ENCODE results near the gene WWTR1.
A peak's percentile ranks its signal among the peaks of the same experiment; 100 is the strongest.

WWTR1 gene

DNA sequence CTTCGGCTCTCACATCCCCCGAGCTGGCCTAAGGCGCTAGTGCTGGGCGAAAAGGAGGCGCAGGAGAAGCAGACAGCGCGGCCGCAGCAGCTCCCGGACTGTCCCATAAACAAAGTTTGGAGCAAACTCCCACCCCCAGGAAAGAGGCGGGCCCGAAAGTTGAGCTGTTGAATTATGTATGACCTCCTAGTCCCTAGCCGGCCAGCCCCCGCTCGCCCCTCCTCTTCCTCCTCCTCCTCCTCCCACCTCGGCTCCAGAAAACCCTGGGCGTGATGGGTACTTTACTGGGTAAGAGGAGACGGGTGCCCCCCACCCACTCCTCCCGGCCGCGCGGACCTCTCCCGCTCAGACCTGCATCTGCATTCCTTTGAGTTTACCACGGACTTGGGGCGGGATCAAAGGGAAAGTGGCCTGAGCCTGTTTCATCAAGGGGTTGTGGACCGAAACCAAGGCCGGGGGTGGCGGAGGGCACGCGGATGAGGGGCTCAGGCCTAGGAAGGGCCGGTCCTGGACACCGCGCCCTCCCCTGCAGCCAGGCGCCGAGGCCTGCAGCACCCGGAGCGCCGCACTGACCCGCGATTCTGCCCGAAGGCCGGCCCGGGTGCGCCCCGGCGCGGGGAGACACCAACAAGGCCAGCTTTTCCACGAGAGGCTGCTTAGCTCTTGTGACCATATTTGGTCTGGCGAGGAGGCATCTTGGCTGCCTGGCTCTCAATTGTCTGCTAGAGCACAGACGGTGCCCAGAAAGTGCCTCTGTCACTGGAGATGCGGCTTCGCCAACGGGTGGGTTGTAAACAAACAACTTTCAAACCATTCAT is at the start of gene WWTR1:
Gene WWTR1 (minus strand): TSS at position 100 of the 818 bp plus-strand sequence. CDS start 719 bp downstream, outside the sequence.
- H3K9me3 ChIP-seq (ENCODE audit: low read length): no peaks in the 10 kb centered on the region
- H2AFZ ChIP-seq (ENCODE audit: low read depth, low read length): peak within 1 kb of the TSS; percentile 86
- H3K4me3 ChIP-seq (ENCODE audit: low read length): peak within 1 kb of the TSS; percentile 73
- H3K27me3 ChIP-seq (ENCODE audit: insufficient read depth, low read length): no peaks in the 10 kb centered on the region
- peaks cover 32% of the 10 kb centered on the region for H3K4me1 ChIP-seq (ENCODE audit: insufficient read depth, low read length)
- H3K36me3 ChIP-seq (ENCODE audit: insufficient read depth, low read length): peaks cover 7% of the 10 kb centered on the region

DNA sequence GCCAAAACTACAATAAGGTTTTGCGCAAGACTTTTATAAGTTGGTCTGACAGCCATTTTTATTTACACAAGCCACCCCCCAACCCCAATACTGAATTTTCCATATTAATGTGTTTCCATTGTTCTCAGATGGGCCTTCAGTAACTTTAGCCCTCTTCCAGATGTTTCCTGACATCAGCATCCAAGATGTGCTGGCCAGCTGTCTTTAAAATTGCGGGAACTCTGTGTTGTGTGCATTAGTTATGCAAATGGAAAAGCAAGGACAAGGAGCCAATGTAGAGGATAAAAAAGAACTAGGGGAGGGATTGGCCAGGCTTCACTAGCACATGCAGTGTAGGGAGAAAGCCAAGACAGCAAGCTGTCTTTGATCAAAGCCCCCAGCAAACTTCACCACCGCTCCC is 49.1 kb upstream of the WWTR1 start:
- no peaks in the 10 kb centered on the region for H3K27me3 ChIP-seq (ENCODE audit: insufficient read depth, low read length)
- peaks cover 5% of the 10 kb centered on the region for H3K4me1 ChIP-seq (ENCODE audit: insufficient read depth, low read length)
- peak overlapping the region; percentile 23 for H2AFZ ChIP-seq (ENCODE audit: low read depth, low read length)
- H3K4me3 ChIP-seq (ENCODE audit: low read length): no peak overlapping the region
- no peaks in the 10 kb centered on the region for H3K9me3 ChIP-seq (ENCODE audit: low read length)
- no peaks in the 10 kb centered on the region for H3K36me3 ChIP-seq (ENCODE audit: insufficient read depth, low read length)

DNA sequence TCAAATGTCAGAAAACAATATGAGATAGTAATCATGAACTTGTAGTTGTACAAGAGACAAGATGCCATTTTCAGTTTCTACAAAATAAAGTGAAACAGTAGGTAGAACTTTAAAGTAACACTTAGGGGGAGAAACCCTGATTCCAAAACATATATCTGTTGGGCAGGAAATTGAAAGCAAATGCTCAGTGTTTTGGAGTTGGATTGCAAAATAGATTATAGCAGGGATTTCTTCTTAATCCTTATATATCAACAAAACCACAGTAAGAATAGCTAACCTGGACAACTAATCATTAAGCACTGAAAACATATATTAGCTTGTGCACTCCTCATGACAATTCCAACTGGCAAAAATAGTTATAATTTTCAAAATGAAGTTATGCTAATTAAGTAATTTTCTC is 47.6 kb upstream of the WWTR1 start:
- no peak overlapping the region for H2AFZ ChIP-seq (ENCODE audit: low read depth, low read length)
- peaks cover 5% of the 10 kb centered on the region for H3K4me1 ChIP-seq (ENCODE audit: insufficient read depth, low read length)
- no peaks in the 10 kb centered on the region for H3K27me3 ChIP-seq (ENCODE audit: insufficient read depth, low read length)
- no peak overlapping the region for H3K4me3 ChIP-seq (ENCODE audit: low read length)
- no peaks in the 10 kb centered on the region for H3K9me3 ChIP-seq (ENCODE audit: low read length)
- H3K36me3 ChIP-seq (ENCODE audit: insufficient read depth, low read length): no peaks in the 10 kb centered on the region

DNA sequence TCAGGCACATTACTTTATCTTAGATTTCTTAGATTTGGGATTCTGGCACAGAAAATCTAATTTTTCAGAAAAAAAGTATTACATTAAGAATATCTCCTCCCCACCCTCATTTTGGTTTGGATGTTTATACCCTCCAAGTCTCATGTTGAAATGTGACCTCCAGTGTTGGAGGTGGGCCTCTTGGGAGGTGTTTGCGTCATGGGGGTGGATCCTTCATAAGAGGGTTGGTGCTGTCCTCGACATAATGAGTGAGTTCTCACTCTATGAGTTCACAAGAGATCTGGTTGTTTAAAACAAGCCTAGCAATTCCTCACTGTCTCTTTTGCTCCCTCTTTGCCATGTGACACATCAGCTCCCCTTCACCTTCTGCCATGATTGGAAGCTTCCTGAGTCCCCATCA is 45.6 kb upstream of the WWTR1 start:
- Histone ChIP-seq H3K4me3 (ENCODE audit: low read length) (no peak overlapping the region), H3K36me3 (ENCODE audit: insufficient read depth, low read length) (no peaks in the 10 kb centered on the region), H3K9me3 (ENCODE audit: low read length) (peaks cover 4% of the 10 kb centered on the region), H3K4me1 (ENCODE audit: insufficient read depth, low read length) (peaks cover 5% of the 10 kb centered on the region), H2AFZ (ENCODE audit: low read depth, low read length) (no peak overlapping the region), H3K27me3 (ENCODE audit: insufficient read depth, low read length) (no peaks in the 10 kb centered on the region)

DNA sequence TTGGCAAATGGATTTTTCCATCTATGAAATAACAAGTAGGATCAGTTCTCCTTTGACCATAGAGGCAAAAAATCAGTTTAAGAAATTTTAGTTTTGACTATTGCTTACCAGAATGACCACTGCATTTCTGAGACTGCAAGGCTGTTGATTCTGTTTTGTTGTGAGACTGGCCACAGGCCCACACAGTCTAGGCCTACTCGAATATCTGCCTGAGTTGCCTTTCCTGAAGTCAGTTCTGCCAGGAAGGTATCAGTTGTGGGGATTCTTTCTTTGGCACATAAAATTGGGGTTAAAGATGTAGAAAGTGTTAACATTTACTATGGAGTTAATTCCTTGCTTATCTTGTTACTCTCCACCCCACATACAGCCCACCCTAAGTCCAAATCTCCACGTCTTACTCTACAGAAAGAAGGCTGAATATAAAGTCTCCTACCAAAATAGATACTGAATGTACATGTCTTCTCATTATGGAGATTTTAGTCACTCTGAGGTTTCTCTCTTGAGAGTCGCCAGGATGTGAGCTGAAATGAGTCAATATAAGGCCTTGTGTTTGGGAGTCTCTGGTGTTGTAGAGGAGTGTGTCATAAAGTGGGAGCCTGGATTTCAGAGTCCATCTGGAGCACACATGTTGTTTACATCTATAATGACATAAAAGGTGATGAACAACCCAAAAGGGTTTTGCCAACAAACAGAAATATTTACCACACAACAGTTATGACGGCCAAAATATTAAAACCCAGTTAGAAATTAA is 45.0 kb upstream of the WWTR1 start:
- Histone ChIP-seq H2AFZ (ENCODE audit: low read depth, low read length) (no peak overlapping the region), H3K4me1 (ENCODE audit: insufficient read depth, low read length) (peaks cover 5% of the 10 kb centered on the region), H3K4me3 (ENCODE audit: low read length) (no peak overlapping the region), H3K36me3 (ENCODE audit: insufficient read depth, low read length) (no peaks in the 10 kb centered on the region), H3K9me3 (ENCODE audit: low read length) (peaks cover 6% of the 10 kb centered on the region), H3K27me3 (ENCODE audit: insufficient read depth, low read length) (no peaks in the 10 kb centered on the region)

DNA sequence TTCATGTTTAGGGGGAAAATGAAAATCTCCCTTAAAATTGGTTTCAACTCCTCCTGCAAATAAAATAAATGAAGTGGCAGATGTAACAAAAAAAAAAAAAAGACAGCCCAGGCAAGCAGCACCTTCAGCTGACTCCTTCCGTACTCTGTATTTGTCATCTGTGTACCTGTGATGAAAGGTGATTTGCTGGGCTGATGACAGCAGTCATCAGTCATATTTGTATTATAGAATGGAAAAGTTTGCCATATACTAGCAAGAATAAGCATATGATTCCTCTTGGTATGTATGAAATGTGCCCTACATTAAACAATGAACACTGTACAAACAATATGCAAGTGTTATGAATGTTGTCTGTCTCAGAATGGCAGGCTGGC is 44.1 kb upstream of the WWTR1 start:
- H2AFZ ChIP-seq (ENCODE audit: low read depth, low read length): no peak overlapping the region
- H3K36me3 ChIP-seq (ENCODE audit: insufficient read depth, low read length): no peaks in the 10 kb centered on the region
- no peak overlapping the region for H3K4me3 ChIP-seq (ENCODE audit: low read length)
- H3K27me3 ChIP-seq (ENCODE audit: insufficient read depth, low read length): no peaks in the 10 kb centered on the region
- peaks cover 8% of the 10 kb centered on the region for H3K9me3 ChIP-seq (ENCODE audit: low read length)
- H3K4me1 ChIP-seq (ENCODE audit: insufficient read depth, low read length): peaks cover 2% of the 10 kb centered on the region

DNA sequence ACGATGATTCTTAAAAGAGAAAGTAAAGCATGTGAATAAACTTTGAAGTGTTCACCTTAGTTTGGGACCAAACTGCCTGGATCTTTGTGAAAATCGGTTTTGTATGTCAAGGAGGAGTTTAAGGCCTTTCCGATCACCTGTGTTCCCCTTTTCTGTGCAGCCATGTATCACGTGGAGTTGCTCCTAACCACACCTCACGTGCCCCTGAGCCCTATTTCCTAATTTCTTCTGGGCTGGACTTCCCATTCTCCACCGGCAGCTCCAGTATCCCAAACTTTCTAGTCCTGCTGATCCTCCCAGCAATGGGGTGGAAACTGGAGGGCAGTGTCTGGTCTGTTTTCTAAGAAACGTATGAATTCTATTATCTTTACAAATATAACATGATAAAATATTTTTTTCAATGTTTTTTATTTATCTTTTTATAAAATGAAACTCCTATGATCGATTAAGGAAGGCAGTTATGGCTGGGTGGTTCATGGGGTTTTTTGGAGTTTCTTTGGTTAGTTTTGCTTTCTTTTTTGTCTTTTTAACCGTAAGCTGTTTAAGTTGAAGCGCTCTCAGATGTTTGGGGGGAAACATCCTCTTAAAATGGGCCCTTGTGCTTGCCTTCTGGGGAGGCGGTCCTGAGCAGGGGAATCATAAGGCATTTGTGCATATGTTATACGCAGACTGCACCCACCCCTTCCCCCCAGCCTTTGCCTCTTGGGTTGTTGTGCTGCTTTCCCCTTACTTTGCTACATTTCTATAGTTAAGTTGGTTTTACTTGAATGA is 43.6 kb upstream of the WWTR1 start:
- no peaks in the 10 kb centered on the region for H3K36me3 ChIP-seq (ENCODE audit: insufficient read depth, low read length)
- peaks cover 8% of the 10 kb centered on the region for H3K9me3 ChIP-seq (ENCODE audit: low read length)
- no peak overlapping the region for H3K4me3 ChIP-seq (ENCODE audit: low read length)
- no peaks in the 10 kb centered on the region for H3K4me1 ChIP-seq (ENCODE audit: insufficient read depth, low read length)
- H3K27me3 ChIP-seq (ENCODE audit: insufficient read depth, low read length): no peaks in the 10 kb centered on the region
- no peak overlapping the region for H2AFZ ChIP-seq (ENCODE audit: low read depth, low read length)

DNA sequence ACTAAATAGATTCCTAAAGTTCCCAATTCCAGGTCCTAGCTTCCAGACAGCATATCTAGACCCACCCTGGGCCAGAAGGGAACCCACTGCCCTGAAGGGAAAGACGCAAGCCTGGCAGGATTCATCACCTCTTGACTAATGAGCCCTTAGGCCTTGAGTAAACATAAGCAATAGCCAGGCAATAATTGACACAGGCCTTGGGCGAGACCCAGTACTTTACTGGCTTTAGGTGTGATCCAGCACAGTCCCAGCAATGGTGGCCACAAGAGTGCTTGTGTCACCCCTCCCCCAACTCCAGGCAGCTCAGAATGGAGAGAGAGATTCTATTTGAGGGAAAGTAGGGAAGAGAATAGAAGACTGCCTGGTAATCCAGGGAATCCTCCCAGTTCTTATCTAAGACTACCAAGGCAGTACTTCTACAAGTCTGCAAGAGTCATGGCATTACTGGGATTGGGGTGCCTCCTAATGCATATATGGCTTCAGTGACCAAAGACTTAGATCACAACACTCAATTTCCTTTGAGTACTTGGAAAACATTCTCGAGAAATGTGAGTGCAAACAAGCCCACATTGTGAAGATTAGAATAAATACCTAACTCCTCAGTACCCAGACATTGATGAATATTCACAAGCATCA is 30.4 kb upstream of the WWTR1 start:
- H3K4me3 ChIP-seq (ENCODE audit: low read length): no peak overlapping the region
- H3K27me3 ChIP-seq (ENCODE audit: insufficient read depth, low read length): no peaks in the 10 kb centered on the region
- no peaks in the 10 kb centered on the region for H3K4me1 ChIP-seq (ENCODE audit: insufficient read depth, low read length)
- H3K36me3 ChIP-seq (ENCODE audit: insufficient read depth, low read length): no peaks in the 10 kb centered on the region
- H2AFZ ChIP-seq (ENCODE audit: low read depth, low read length): no peak overlapping the region
- no peaks in the 10 kb centered on the region for H3K9me3 ChIP-seq (ENCODE audit: low read length)

DNA sequence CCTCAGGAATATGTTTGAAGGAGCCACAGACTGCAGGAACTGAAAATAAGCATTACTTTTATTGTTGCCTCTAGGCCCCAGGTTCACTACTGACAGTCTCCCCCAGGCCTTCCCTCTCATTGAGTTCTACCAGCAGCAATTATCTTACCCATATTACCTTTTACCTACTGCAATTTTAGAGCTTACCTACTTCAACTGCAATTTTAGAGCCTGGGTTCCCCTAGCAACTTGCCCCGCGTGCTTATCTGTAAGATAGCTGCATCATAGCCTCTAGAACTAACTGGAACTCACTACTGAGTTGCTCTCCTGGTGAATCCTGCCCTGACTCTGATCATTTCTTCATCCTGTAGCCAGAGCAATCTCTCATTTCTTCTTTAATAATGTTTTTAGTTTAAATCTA is 29.2 kb upstream of the WWTR1 start:
- Histone ChIP-seq H3K27me3 (ENCODE audit: insufficient read depth, low read length) (no peaks in the 10 kb centered on the region), H3K4me3 (ENCODE audit: low read length) (no peak overlapping the region)

DNA sequence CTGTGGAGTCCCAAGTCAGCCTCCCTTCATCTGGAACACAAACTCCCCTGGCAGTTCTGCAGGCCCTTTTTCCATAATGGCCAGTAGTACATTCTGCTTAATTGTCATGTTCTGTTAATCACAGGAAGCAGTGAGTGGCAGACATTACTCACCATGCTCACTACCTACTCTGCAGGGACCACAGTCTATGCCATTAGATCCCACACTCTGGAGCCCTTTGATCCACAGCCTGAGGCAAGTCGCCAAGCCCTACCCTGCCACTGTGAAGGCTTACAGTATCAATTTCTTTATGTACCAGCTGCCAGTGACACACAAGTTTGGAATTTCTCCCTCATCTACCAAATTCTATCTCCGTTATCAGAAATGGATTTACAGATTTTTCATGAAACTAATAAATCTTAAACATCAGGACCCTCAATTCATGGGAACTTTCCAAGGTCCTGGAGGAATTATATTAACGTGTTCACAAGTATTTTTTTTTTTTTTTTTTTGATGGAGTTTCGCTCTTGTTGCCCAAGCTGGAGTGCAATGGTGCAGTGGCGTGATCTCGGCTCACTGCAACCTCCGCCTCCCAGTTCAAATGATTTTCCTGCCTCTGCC is 20.6 kb upstream of the WWTR1 start:
- H3K36me3 ChIP-seq (ENCODE audit: insufficient read depth, low read length): no peaks in the 10 kb centered on the region
- no peaks in the 10 kb centered on the region for H3K4me1 ChIP-seq (ENCODE audit: insufficient read depth, low read length)
- no peak overlapping the region for H2AFZ ChIP-seq (ENCODE audit: low read depth, low read length)
- no peaks in the 10 kb centered on the region for H3K9me3 ChIP-seq (ENCODE audit: low read length)
- no peaks in the 10 kb centered on the region for H3K27me3 ChIP-seq (ENCODE audit: insufficient read depth, low read length)
- no peak overlapping the region for H3K4me3 ChIP-seq (ENCODE audit: low read length)

More for the DNA sequence above, 29.2 kb upstream of the WWTR1 start:
- no peaks in the 10 kb centered on the region for H3K36me3 ChIP-seq (ENCODE audit: insufficient read depth, low read length)
- H2AFZ ChIP-seq (ENCODE audit: low read depth, low read length): no peak overlapping the region
- no peaks in the 10 kb centered on the region for H3K9me3 ChIP-seq (ENCODE audit: low read length)
- H3K4me1 ChIP-seq (ENCODE audit: insufficient read depth, low read length): no peaks in the 10 kb centered on the region

DNA sequence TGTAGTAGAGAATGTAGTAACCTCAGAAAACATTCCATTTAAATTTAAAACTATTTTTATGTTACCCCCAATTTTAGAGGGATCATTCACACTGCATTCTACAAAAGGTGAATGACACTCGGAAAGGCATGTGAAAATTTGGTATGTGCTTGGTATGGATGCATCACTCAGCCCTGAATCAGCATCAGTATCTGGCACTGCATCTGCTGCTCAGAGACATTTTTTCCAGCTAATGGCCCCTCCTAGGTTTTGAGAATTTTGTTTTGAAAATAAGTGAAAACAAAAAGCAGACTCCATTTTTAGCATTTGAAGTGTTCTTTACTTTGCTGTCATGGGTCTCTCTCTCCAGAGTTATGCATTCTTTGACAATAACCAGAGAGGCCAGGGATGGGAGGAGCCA is 15.6 kb upstream of the WWTR1 start:
- Histone ChIP-seq H3K27me3 (ENCODE audit: insufficient read depth, low read length) (no peaks in the 10 kb centered on the region), H3K4me1 (ENCODE audit: insufficient read depth, low read length) (peaks cover 19% of the 10 kb centered on the region), H3K9me3 (ENCODE audit: low read length) (no peaks in the 10 kb centered on the region), H2AFZ (ENCODE audit: low read depth, low read length) (no peak overlapping the region), H3K4me3 (ENCODE audit: low read length) (no peak overlapping the region), H3K36me3 (ENCODE audit: insufficient read depth, low read length) (no peaks in the 10 kb centered on the region)

DNA sequence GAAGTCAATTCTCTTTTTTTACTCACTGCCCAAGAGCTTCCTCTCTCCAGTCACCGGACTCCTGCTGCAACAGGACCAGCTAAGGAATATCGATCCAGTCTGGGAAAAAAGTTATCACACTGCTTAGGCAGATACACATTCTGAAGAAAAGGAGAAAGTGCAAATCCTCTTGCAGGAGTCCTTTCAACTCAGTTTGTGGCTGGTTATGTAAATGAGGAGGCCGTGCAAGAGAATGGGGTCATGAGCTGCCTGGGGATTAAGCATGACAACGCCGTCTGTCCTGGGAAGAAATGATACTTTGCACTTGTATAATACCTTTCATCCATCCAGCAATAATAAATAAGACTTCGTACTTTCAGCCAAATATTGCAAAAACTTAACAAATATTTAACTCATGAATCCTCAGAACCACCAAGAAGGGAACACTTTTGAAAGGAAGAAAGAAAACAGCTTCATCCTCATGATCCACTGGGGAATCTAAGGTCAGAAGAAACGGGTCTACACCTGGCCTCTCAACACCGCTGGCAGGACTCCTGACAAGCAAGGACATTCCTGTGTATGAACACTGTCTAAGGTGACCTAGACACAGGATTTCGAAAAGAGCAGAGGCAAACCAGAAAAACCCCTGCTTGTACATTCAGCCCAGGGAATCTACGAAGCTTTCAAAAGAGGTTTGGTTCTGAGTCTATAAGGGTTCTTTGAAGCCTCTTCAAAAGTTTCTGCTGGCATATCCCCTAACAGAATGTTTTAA is 13.1 kb upstream of the WWTR1 start:
- Histone ChIP-seq H3K4me3 (ENCODE audit: low read length) (no peak overlapping the region), H3K36me3 (ENCODE audit: insufficient read depth, low read length) (no peaks in the 10 kb centered on the region), H3K4me1 (ENCODE audit: insufficient read depth, low read length) (peaks cover 19% of the 10 kb centered on the region), H2AFZ (ENCODE audit: low read depth, low read length) (peak overlapping the region; percentile 48), H3K9me3 (ENCODE audit: low read length) (no peaks in the 10 kb centered on the region), H3K27me3 (ENCODE audit: insufficient read depth, low read length) (no peaks in the 10 kb centered on the region)
